Subcutaneous abdominal adipose tissue (tissue), 5 donors: ENCODE results near the gene ZNF681.
"Not testable (repeated sequence)": the region's sequence is repeated elsewhere in the genome, so short reads cannot be mapped to it uniquely, and the experiment has no call there.

Experiments
- H3K27ac ChIP-seq: one replicate; pipeline ENCODE4 v1.7.0; 2013; ENCODE audit warnings: low read depth, mild to moderate bottlenecking, inconsistent platforms, low read length, moderate library complexity
- H3K27me3 ChIP-seq, 5 donors: one replicate each; pipeline ENCODE4 v1.7.0; 2013; ENCODE audit warnings: low read length in 5 of 5, inconsistent platforms in 1 of 5; ENCODE audit not compliant: control insufficient read depth in 5 of 5, insufficient read depth in 4 of 5
- H3K36me3 ChIP-seq, 5 donors: one replicate each; pipeline ENCODE4 v1.7.0; 2013; ENCODE audit warnings: low read length in 5 of 5; ENCODE audit not compliant: control insufficient read depth in 5 of 5, insufficient read depth in 5 of 5
- H3K4me1 ChIP-seq, 5 donors: one replicate each; pipeline ENCODE4 v1.7.0; 2013; ENCODE audit warnings: low read length in 5 of 5, mild to moderate bottlenecking in 3 of 5, moderate library complexity in 1 of 5; ENCODE audit not compliant: control insufficient read depth in 5 of 5, insufficient read depth in 5 of 5
- H3K4me3 ChIP-seq, 5 donors: one replicate each; pipeline ENCODE4 v1.7.0; 2013; ENCODE audit warnings: low read length in 5 of 5, low read depth in 1 of 5
- H3K9ac ChIP-seq, 5 donors: one replicate each; pipeline ENCODE4 v1.7.0; 2013; ENCODE audit warnings: low read length in 5 of 5, mild to moderate bottlenecking in 4 of 5, moderate library complexity in 3 of 5
- H3K9me3 ChIP-seq, 5 donors: one replicate each; pipeline ENCODE4 v1.7.0; 2013; ENCODE audit warnings: low read length in 5 of 5; ENCODE audit not compliant: control insufficient read depth in 5 of 5
- donor health status: healthy.
- donor health status: healthy.
- donor health status: healthy.
- donor health status: healthy.
- donor health status: healthy.

ZNF681 gene

DNA sequence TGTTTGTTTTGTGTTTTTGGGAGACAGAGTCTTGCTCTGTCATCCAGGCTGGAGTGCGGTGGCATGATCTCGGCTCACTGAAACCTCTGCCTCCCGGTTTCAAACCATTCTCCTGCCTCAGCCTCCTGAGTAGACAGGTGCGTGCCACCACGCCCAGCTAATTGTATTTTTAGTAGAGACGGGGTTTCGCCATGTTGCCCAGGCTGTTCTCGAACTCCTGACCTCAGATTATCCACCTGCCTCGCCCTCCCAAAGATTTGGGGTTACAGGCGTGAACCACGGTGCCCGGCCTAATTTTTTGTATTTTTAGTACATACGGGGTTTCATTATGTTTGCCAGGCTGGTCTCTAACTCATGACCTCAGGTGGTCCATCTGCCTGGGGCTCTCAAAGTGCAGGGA lies 8.3 kb upstream of the ZNF681 start:
- Histone ChIP-seq H3K4me3 (no peak overlapping the region), H3K4me1 (peaks cover 1 to 15% (median 14%) of the 10 kb centered on the region in 5 donors), H3K9ac (no peak overlapping the region), H3K36me3 (no peaks in the 10 kb centered on the region), H3K27ac (no peak overlapping the region), H3K27me3 (no peaks in the 10 kb centered on the region), H3K9me3 (peaks cover 0 to 2% (median 0%) of the 10 kb centered on the region in 5 donors)

DNA sequence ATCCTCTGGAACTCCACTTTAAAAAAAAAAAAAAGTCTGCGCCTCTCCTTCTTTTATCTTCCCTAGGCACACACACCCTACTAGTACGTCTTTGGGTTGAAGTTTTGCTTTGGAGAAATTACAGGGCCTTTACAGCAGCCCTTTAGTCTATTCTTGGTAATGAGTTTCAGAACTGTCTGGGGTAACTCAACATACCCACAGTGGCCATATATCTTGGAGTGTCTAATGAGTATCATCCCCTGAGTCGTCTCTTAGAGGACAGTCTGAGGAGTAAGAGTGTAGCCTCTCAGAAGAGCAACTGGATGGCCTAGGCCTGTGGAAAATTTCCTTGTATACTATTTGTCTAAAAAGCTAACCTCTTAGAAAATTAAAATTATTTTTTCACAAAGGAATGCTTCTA lies 6.1 kb upstream of the ZNF681 start:
- no peak overlapping the region for H3K4me3 ChIP-seq
- H3K27me3 ChIP-seq = no peaks in the 10 kb centered on the region
- H3K9me3 ChIP-seq = no peaks in the 10 kb centered on the region
- no peak overlapping the region for H3K27ac ChIP-seq
- no peak overlapping the region for H3K9ac ChIP-seq
- peaks cover 1 to 15% (median 14%) of the 10 kb centered on the region in 5 donors for H3K4me1 ChIP-seq
- H3K36me3 ChIP-seq = no peaks in the 10 kb centered on the region

DNA sequence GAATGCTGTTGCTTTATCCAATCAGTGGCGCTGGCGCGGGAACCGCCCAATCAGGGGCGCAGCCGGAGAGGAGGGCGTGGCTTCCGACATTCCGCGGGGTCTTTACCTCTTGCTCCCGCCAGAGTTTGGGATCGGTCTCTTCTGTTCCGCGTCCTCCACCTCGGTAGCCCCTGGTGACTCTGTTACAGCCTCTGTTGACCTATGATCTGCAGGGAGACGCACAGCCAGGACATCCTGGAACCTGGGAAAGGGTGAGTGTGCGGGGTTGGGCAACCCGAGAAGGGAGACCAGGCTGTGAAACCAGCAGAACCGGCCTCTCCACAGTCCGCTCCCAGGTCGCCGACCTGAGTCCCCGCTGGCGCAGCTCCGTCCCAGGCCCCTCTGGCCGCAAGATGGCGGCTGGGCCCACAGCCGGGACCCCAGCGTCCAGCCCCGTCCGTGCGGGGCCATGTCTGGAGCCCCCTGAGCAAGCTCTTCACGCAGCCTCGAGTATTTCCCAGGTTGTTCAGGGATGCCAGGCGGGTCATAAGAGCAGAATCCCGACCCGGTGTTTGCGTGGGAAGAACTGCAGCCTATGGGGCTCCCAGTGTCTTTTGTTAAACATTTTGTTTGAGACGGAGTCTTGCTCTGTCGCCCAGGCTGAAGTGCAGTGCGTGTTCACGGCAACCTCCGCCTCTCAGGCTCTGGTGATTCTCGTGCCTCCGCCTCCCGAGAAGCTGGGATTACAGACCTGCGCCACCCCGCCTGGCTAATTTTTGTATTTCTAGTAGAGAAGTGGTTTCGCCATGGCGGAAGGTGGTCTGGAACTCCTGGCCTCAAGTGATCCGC lies 4.4 kb upstream of the ZNF681 start:
- H3K36me3 ChIP-seq = no peaks in the 10 kb centered on the region
- peak overlapping the region; percentile 48 to 80 (median 71) for H3K9ac ChIP-seq
- peak overlapping the region; percentile 83 to 95 (median 89) for H3K4me3 ChIP-seq
- peak overlapping the region; percentile 10 for H3K27ac ChIP-seq
- H3K9me3 ChIP-seq = no peaks in the 10 kb centered on the region
- no peaks in the 10 kb centered on the region for H3K27me3 ChIP-seq
- H3K4me1 ChIP-seq = peaks cover 1 to 25% (median 23%) of the 10 kb centered on the region in 5 donors

- H3K27ac ChIP-seq = no peak overlapping the region
- H3K9ac ChIP-seq = peak overlapping the region in 1 of 5 donors; percentile 79
- no peaks in the 10 kb centered on the region for H3K27me3 ChIP-seq
Observed at GRCh38 chr19:23762548-23762883, 3.8 kb upstream of the ZNF681 start.

DNA sequence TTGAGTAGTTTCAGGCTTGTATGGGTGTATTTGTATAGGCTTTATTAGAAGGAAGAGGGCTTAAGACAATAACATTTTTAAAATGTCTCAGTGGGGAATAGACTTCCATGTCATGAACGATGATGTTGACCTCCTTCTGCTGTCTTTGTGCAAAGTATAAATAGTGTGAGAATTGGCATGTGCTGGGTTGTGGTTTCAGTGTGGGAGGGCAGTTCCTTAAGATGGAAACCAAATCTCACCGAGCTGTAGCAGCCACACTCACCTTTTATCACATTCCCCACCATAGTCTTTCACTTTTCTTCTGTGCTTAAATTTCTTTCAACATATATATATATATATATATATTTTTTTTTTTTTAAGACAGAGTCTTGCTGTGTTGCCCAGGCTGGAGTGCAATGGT lies 1.6 kb upstream of the ZNF681 start:
- H3K4me1 ChIP-seq = peaks cover 1 to 27% (median 25%) of the 10 kb centered on the region in 5 donors

More at GRCh38 chr19:23762548-23762883, 3.8 kb upstream of the ZNF681 start:
- H3K4me1 ChIP-seq = peaks cover 1 to 27% (median 25%) of the 10 kb centered on the region in 5 donors
- no peaks in the 10 kb centered on the region for H3K9me3 ChIP-seq
- H3K4me3 ChIP-seq = peak overlapping the region; percentile 83 to 95 (median 89)
- no peaks in the 10 kb centered on the region for H3K36me3 ChIP-seq

GRCh38 chr19:23743633-23744232 lies 15.0 kb downstream of the ZNF681 start:
- Histone ChIP-seq H3K4me3 (peak overlapping the region in 1 of 5 donors; percentile 17), H3K9me3 (peaks cover 11 to 34% (median 30%) of the 10 kb centered on the region in 5 donors), H3K36me3 (peaks cover 0 to 12% (median 12%) of the 10 kb centered on the region in 5 donors)
- H3K9ac ChIP-seq, H3K27me3 ChIP-seq, H3K4me1 ChIP-seq, H3K27ac ChIP-seq: not testable (repeated sequence)

More for the DNA sequence above, 1.6 kb upstream of the ZNF681 start:
- not testable (repeated sequence) for H3K27ac ChIP-seq, H3K9ac ChIP-seq, H3K9me3 ChIP-seq, H3K4me3 ChIP-seq, H3K27me3 ChIP-seq, H3K36me3 ChIP-seq

DNA sequence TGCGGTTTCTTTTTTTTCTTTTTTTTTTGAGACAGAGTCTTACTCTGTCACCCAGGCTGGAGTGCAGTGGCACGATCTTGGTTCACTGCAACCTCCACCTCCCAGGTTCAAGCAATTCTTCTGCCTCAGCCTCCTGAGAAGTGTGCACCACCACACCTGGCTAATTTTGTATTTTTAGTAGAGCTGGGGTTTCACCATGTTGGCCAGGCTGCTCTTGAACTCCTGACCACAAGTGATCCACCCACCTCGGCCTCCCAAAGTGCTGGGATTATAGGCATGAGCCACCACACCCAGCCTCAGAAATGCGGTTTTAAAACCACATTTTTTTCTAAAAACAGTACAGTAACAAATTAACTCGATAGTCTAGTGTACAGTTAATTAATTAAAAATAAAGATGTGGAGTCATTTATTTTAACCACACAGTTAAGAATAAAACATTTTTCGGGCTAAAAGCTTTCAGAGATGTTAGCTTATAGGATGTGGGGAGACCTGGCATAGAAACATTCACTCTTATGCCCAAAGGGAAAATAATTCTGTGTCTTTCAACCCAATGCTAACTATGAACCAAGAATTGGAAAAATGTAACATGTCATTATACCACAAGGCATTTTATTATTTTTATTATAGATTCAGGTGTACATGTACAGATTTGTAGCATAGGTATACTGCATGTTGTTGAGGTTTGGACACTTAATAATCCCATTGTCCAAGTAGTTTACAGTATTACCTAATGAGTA lies 27.8 kb downstream of the ZNF681 start:
- not testable (repeated sequence) for H3K27ac ChIP-seq, H3K27me3 ChIP-seq, H3K9me3 ChIP-seq, H3K9ac ChIP-seq, H3K4me1 ChIP-seq, H3K4me3 ChIP-seq, H3K36me3 ChIP-seq

GRCh38 chr19:23724161-23724560 lies 34.5 kb downstream of the ZNF681 start:
- H3K9ac ChIP-seq, H3K4me3 ChIP-seq, H3K9me3 ChIP-seq: not testable (repeated sequence)

GRCh38 chr19:23718802-23719201 lies 39.9 kb downstream of the ZNF681 start:
- Histone ChIP-seq H3K36me3 (no peaks in the 10 kb centered on the region), H3K4me1 (no peaks in the 10 kb centered on the region), H3K9me3 (peaks cover 0 to 3% (median 0%) of the 10 kb centered on the region in 5 donors), H3K27ac (no peak overlapping the region), H3K27me3 (no peaks in the 10 kb centered on the region), H3K4me3 (no peak overlapping the region), H3K9ac (no peak overlapping the region)

More at GRCh38 chr19:23724161-23724560, 34.5 kb downstream of the ZNF681 start:
- not testable (repeated sequence) for H3K36me3 ChIP-seq, H3K27ac ChIP-seq, H3K4me1 ChIP-seq, H3K27me3 ChIP-seq

- no peaks in the 10 kb centered on the region for H3K4me1 ChIP-seq
- H3K27ac ChIP-seq = no peak overlapping the region
- H3K27me3 ChIP-seq = no peaks in the 10 kb centered on the region
- peaks cover 0 to 2% (median 0%) of the 10 kb centered on the region in 5 donors for H3K9me3 ChIP-seq
- no peaks in the 10 kb centered on the region for H3K36me3 ChIP-seq
- no peak overlapping the region for H3K9ac ChIP-seq
- H3K4me3 ChIP-seq = no peak overlapping the region
Observed at GRCh38 chr19:23716792-23717191, 41.9 kb downstream of the ZNF681 start.
